Nephron (organoid): Measurements from ENCODE around the gene AKIRIN1.
"Not testable (repeated sequence)": the region's sequence is repeated elsewhere in the genome, so short reads cannot be mapped to it uniquely, and the experiment has no call there.

Source experiments
- H3K27ac Mint-ChIP-seq, 3 experiments: 2 replicates each; pipeline ENCODE4 v1.8.0; 2020; ENCODE audit warnings: mixed read lengths in 3 of 3, mild to moderate bottlenecking in 2 of 3, moderate library complexity in 1 of 3
- H3K27me3 Mint-ChIP-seq: 2 replicates; pipeline ENCODE4 v1.8.0; 2021; ENCODE audit warnings: low read depth, mild to moderate bottlenecking, moderate library complexity, mixed read lengths
- H3K36me3 Mint-ChIP-seq: 2 replicates; pipeline ENCODE4 v1.8.0; 2020; ENCODE audit warnings: low read depth, mixed read lengths
- H3K4me1 Mint-ChIP-seq: 2 replicates; pipeline ENCODE4 v1.8.0; 2020; ENCODE audit warnings: mixed read lengths
- H3K4me3 Mint-ChIP-seq, 3 experiments: 2 replicates each; pipeline ENCODE4 v1.8.0; 2020; ENCODE audit warnings: mild to moderate bottlenecking in 3 of 3, mixed read lengths in 3 of 3, moderate library complexity in 2 of 3
- H3K9me3 Mint-ChIP-seq: 2 replicates; pipeline ENCODE4 v1.8.0; 2020; ENCODE audit warnings: mixed read lengths
- TF ChIP-seq, protein P1 (sequence below), 3 experiments: fragments of 200-600 bp; sonication (generic); IDR thresholded peaks; one replicate each; pipeline ENCODE4 v1.5.0; 2021; ENCODE audit warnings: antibody characterized with exemption in 3 of 3; ENCODE audit not compliant: unreplicated experiment in 3 of 3

Gene AKIRIN1

DNA sequence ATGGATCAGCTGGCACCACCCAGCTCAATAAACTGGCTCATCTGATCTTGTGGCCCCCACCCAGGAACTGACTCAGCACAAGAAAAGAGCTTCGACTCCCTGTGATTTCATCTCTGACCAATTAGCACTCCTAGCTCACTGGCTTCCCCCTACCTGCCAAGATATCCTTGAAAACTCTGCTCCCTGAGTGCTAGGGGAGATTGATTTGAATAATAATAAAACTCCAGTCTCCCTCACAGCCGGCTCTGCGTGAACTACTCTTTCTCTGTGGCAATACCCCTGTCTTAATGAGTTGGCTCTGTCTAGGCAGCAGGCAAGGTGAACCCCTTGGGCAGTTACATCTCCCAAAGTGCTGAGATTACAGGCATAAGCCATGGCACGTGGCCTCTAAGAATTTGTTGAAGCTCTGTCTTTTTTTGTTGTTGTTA lies 37.6 kb upstream of the AKIRIN1 start:
- Mint-ChIP-seq H3K4me3 (no peak overlapping the region), H3K9me3 (no peaks in the 10 kb centered on the region), H3K4me1 (no peaks in the 10 kb centered on the region), H3K27me3 (peaks cover 4% of the 10 kb centered on the region), H3K36me3 (no peaks in the 10 kb centered on the region), H3K27ac (no peak overlapping the region)
- TF ChIP-seq, protein P1, sequence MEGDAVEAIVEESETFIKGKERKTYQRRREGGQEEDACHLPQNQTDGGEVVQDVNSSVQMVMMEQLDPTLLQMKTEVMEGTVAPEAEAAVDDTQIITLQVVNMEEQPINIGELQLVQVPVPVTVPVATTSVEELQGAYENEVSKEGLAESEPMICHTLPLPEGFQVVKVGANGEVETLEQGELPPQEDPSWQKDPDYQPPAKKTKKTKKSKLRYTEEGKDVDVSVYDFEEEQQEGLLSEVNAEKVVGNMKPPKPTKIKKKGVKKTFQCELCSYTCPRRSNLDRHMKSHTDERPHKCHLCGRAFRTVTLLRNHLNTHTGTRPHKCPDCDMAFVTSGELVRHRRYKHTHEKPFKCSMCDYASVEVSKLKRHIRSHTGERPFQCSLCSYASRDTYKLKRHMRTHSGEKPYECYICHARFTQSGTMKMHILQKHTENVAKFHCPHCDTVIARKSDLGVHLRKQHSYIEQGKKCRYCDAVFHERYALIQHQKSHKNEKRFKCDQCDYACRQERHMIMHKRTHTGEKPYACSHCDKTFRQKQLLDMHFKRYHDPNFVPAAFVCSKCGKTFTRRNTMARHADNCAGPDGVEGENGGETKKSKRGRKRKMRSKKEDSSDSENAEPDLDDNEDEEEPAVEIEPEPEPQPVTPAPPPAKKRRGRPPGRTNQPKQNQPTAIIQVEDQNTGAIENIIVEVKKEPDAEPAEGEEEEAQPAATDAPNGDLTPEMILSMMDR (IDR thresholded peaks at IDR 0.05; ENCODE audit: unreplicated experiment in 3 of 3), result no peak

DNA sequence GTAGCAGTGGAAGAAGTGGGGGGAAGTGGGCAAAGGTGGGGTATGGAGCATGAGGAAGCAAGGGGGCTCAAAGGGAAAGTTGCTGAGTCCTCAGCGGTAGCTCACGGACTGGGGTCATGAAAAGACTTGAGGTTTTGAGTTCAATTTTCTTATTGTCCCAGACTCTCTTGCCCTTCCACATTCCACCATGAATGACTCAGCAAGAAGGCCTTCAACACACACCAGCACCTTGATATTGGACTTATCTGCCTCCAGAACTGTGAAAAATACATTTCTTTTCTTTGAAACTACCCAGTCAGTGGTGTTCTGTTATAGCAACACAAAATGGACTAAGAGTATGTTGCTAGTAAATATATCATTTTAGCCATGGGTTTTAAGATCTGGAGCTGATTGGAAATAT lies 32.1 kb upstream of the AKIRIN1 start:
- H3K27ac Mint-ChIP-seq, result no peak overlapping the region
- no peaks in the 10 kb centered on the region for H3K4me1 Mint-ChIP-seq
- no peaks in the 10 kb centered on the region for H3K36me3 Mint-ChIP-seq
- TF ChIP-seq, protein P1 (IDR thresholded peaks at IDR 0.05; ENCODE audit: unreplicated experiment in 3 of 3), result no peak
- no peaks in the 10 kb centered on the region for H3K27me3 Mint-ChIP-seq
- H3K4me3 Mint-ChIP-seq, result no peak overlapping the region
- H3K9me3 Mint-ChIP-seq, result no peaks in the 10 kb centered on the region

DNA sequence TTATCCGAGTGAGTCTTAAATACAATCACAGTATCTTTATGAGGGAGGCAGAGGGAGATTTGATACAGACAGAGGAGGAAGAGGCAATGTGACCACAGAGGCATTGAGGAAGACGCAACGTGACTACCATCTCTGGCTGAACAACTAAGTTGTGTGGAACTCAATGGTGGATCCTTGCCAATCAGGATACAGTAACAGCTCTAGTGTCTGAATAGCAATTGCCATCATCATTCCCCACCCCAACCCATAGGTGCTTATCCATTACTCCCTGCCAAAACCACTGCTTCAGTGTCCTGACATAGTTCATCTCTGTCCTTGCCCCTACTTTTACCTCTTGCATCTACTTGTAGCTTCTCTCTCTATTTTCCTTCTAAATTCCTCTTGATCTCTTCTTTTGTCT lies 29.0 kb upstream of the AKIRIN1 start:
- TF ChIP-seq, protein P1 (IDR thresholded peaks at IDR 0.05; ENCODE audit: unreplicated experiment in 3 of 3), result no peak
- Mint-ChIP-seq H3K9me3 (no peaks in the 10 kb centered on the region), H3K4me1 (no peaks in the 10 kb centered on the region), H3K4me3 (no peak overlapping the region), H3K27me3 (no peaks in the 10 kb centered on the region), H3K27ac (no peak overlapping the region), H3K36me3 (no peaks in the 10 kb centered on the region)

DNA sequence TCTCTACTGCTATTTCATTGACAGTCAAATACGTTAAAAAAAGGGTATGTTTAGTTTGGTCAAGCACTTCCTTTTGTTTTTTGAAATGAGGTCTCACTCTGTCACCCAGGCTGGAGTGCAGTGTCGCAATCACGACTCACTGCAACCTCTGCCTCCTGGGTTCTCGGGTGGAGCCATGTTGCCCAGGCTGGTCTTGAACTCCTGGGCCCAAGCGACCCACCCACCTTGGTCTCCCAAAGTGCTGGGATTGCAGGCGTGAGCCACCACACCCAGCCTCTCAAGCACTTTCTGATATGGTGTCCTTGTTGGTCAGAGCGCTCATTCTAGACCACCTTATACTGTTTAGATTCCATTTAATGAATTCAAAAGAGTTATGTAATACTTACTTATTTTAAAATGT lies 28.5 kb upstream of the AKIRIN1 start:
- H3K27me3 Mint-ChIP-seq, result no peaks in the 10 kb centered on the region
- H3K9me3 Mint-ChIP-seq, result no peaks in the 10 kb centered on the region
- H3K27ac Mint-ChIP-seq, result no peak overlapping the region
- no peaks in the 10 kb centered on the region for H3K36me3 Mint-ChIP-seq
- no peak overlapping the region for H3K4me3 Mint-ChIP-seq
- TF ChIP-seq, protein P1 (IDR thresholded peaks at IDR 0.05; ENCODE audit: unreplicated experiment in 3 of 3), result no peak
- H3K4me1 Mint-ChIP-seq, result no peaks in the 10 kb centered on the region

DNA sequence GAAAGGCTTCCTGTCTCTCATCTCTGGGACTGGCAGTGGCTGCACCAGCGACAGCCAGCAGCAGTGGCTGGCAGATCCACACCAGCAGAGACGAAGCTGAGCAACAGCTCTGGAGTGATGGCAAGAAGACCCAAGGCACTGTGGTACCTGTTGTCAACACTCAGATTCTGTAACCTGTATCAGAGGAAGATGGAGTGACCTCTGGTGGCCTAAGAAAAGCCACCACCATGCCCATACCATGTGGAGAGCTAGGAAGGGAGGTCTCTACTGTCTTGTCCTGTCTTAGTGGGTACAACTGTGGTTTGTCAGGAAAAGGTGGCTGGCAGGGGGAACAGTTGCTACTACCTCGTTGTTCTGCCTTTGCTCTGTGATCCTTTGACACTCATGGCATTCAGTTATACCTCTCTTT lies 26.9 kb upstream of the AKIRIN1 start:
- TF ChIP-seq, protein P1 (IDR thresholded peaks at IDR 0.05; ENCODE audit: unreplicated experiment in 3 of 3), result no peak
- Mint-ChIP-seq H3K4me3 (no peak overlapping the region), H3K36me3 (no peaks in the 10 kb centered on the region), H3K27me3 (peaks cover 4% of the 10 kb centered on the region), H3K4me1 (no peaks in the 10 kb centered on the region), H3K9me3 (no peaks in the 10 kb centered on the region), H3K27ac (no peak overlapping the region)

DNA sequence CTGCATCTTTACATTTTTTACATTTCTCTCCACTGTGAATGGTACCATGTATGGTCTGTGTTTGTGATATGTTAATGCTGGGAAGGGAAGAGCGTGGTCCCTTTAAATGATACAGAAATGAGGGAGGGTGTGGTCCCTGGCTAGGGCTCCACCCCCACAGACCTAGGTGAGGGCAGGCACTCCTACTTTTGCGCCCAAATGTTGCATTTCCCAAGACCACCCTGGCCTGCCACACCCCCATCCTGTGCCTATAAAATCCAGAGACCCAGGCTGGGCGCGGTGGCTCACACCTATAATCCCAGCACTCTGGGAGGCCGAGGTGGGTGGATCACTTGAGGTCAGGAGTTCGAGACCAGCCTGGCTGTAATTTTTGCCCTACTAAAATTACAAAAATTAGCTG lies 17.9 kb upstream of the AKIRIN1 start:
- not testable (repeated sequence) for H3K27me3 Mint-ChIP-seq, H3K27ac Mint-ChIP-seq, H3K4me1 Mint-ChIP-seq, H3K4me3 Mint-ChIP-seq, H3K36me3 Mint-ChIP-seq, H3K9me3 Mint-ChIP-seq
